T47D (cell line): ENCODE measurements around the gene CGB8.
"Not testable (repeated sequence)": the region's sequence is repeated elsewhere in the genome, so short reads cannot be mapped to it uniquely, and the experiment has no call there.

Experiments used
- DNase-seq, 2 experiments: peaks; one replicate each; pipeline versions ENCODE4 v3.0.0 to v3.0.0-alpha.2; 2011 to 2012; ENCODE audit warnings: low read depth in 1 of 2, low spot score in 1 of 2
- JUND ChIP-seq: IDR thresholded peaks from 2 replicates; pipeline ENCODE4 v1.6.1; 2012; ENCODE audit warnings: low read depth
- in situ Hi-C: cut with HindIII; loops from 2 replicates; pipeline ENCODE4 v1.10.0; 2016; ENCODE audit warnings: low sequenced_read_pairs, low pct_unique_long_range_greater_than_20kb

Gene CGB8

GRCh38 chr19:49057636-49058234 lies 8.8 kb upstream of the CGB8 start, which contains the start of gene CGB7:
TSS of gene CGB7 (minus strand) at chr19:49057749. CDS start at chr19:49055375, 2,374 bp downstream.
- DNase-seq: peak; percentile 73 to 79
- in situ Hi-C loops: no loop called here

GRCh38 chr19:49056902-49057596 lies 8.1 kb upstream of the CGB8 start:
- DNase-seq, in situ Hi-C loops: not testable (repeated sequence)

More at GRCh38 chr19:49057636-49058234, 8.8 kb upstream of the CGB8 start, which contains the start of gene CGB7:
- TF ChIP-seq JUND: no peak

GRCh38 chr19:49056101-49056901 lies 7.4 kb upstream of the CGB8 start:
- DNase-seq: peak; percentile 51 to 82
- TF ChIP-seq JUND: no peak

GRCh38 chr19:49050376-49051033 lies 1.6 kb upstream of the CGB8 start:
- in situ Hi-C loops, DNase-seq: not testable (repeated sequence)

More at GRCh38 chr19:49056101-49056901, 7.4 kb upstream of the CGB8 start:
- in situ Hi-C loops: no loop called here

GRCh38 chr19:49049834-49050233 lies 923 bp upstream of the CGB8 start:
- in situ Hi-C loops, DNase-seq: not testable (repeated sequence)

GRCh38 chr19:49043548-49043947 lies 5.4 kb downstream of the CGB8 start, which contains the start of gene CGB5:
TSS of gene CGB5 (plus strand) at chr19:49043848. CDS start at chr19:49044210, 362 bp downstream.
- DNase-seq, in situ Hi-C loops: not testable (repeated sequence)

- in situ Hi-C loops, DNase-seq: not testable (repeated sequence)
Measured at GRCh38 chr19:49042666-49043065, 6.2 kb downstream of the CGB8 start.

GRCh38 chr19:49042177-49042576 lies 6.7 kb downstream of the CGB8 start:
- in situ Hi-C loops: no loop called here
- TF ChIP-seq JUND: no peak
- DNase-seq: no peak

- DNase-seq, in situ Hi-C loops: not testable (repeated sequence)
Measured at GRCh38 chr19:49039736-49040135, 9.2 kb downstream of the CGB8 start.

- DNase-seq, in situ Hi-C loops: not testable (repeated sequence)
Measured at GRCh38 chr19:49038557-49039276, 10.2 kb downstream of the CGB8 start.

- DNase-seq, in situ Hi-C loops: not testable (repeated sequence)
Measured at GRCh38 chr19:49038111-49038510, 10.8 kb downstream of the CGB8 start.

GRCh38 chr19:49036815-49037214 lies 12.1 kb downstream of the CGB8 start, which contains the start of gene CGB1:
TSS of gene CGB1 (minus strand) at chr19:49036895. CDS start at chr19:49036711, 184 bp downstream.
- in situ Hi-C loops: not testable (repeated sequence)
- peak in 1 of 2 experiments; percentile 29 for DNase-seq

- peak in 1 of 2 experiments; percentile 63 for DNase-seq
- in situ Hi-C loops: not testable (repeated sequence)
Measured at GRCh38 chr19:49031642-49032301, 17.1 kb downstream of the CGB8 start, which contains the start of gene CGB2. TSS of gene CGB2 (plus strand) at chr19:49031890. CDS start at chr19:49032096, 206 bp downstream.

GRCh38 chr19:49030323-49030722 lies 18.6 kb downstream of the CGB8 start:
- in situ Hi-C loops, DNase-seq: not testable (repeated sequence)

- in situ Hi-C loops, DNase-seq: not testable (repeated sequence)
Measured at GRCh38 chr19:49029749-49030148, 19.2 kb downstream of the CGB8 start.

GRCh38 chr19:49028686-49029085 lies 20.2 kb downstream of the CGB8 start:
- in situ Hi-C loops: not testable (repeated sequence)

More at GRCh38 chr19:49028686-49029085, 20.2 kb downstream of the CGB8 start:
- not testable (repeated sequence) for DNase-seq
